HepG2 (cell line): ENCODE data around the gene TANC1. TPM values are rescaled to one million over a fixed set of nuclear protein-coding genes. Genes with fewer than 3 reads are reported as not detected.

Source experiments
- ATAC-seq: fragments of 200-7000 bp; cut with Tn5 transposase; 3 replicates; pipeline ENCODE4 v1.9.1; 2020; ENCODE audit warnings: mild to moderate bottlenecking, moderate library complexity
- BruUV-seq: library from RNA; stranded (reverse); fragments of 400-500 nt; replicated peaks from 2 replicates; lab custom pipeline; 2021; lab: Mats Ljungman, UMichigan
- CTCF ChIA-PET: fragments of 300-600 bp; formaldehyde crosslinking; extraction: SDS; loops from one replicate; lab custom pipeline; 2021; ENCODE audit warnings: low total read pairs, inconsistent platforms, low intra/inter-chr PET ratio; lab: Yijun Ruan, JAX
- POLR2A ChIA-PET: fragments of 350-600 bp; sonication (Branson Sonifier 250); formaldehyde crosslinking; loops from one replicate; lab custom pipeline; 2020; ENCODE audit warnings: antibody characterized with exemption, inconsistent platforms; lab: Yijun Ruan, JAX
- DNase-seq: peaks from one replicate; pipeline ENCODE4 v3.0.0-alpha.2; 2015; ENCODE audit warnings: low spot score
- FAIRE-seq: peaks from 3 replicates; lab custom pipeline; 2011; peaks lifted over from hg19 to GRCh38; lab: Jason Lieb, UNC
- H2AFZ ChIP-seq: one replicate; pipeline ENCODE4 v1.6.1; 2011; ENCODE audit warnings: low read length, inconsistent platforms
- H3K27ac ChIP-seq: fragments of 300-600 bp; 3 replicates; pipeline ENCODE4 v1.8.0; 2011; ENCODE audit warnings: mixed run types, mild to moderate bottlenecking, mixed read lengths, low read length, inconsistent platforms; ENCODE audit not compliant: insufficient read depth; ENCODE audit errors: extremely low read length
- H3K27me3 ChIP-seq, 2 experiments: fragments of 200-600 bp in 1 of 2; 2 replicates in 1 of 2; 3 replicates in 1 of 2; pipeline versions ENCODE4 v1.6.0 to v1.8.0; 2011; ENCODE audit warnings: low read length in 2 of 2, mild to moderate bottlenecking in 2 of 2, moderate library complexity in 2 of 2, inconsistent platforms in 1 of 2; ENCODE audit not compliant: insufficient read depth in 2 of 2, control insufficient read depth in 1 of 2
- H3K36me3 ChIP-seq, 2 experiments: fragments of 200-600 bp in 1 of 2; replicated peaks in 1 of 2; 2 replicates in 1 of 2; 3 replicates in 1 of 2; pipeline versions ENCODE4 v1.5.1 to v1.8.0; 2011; ENCODE audit warnings: low read length in 2 of 2, inconsistent platforms in 1 of 2; ENCODE audit not compliant: insufficient read depth in 2 of 2, control insufficient read depth in 1 of 2
- H3K4me1 ChIP-seq: 2 replicates; pipeline ENCODE4 v1.5.1; 2012; ENCODE audit warnings: low read length, inconsistent platforms; ENCODE audit not compliant: insufficient read depth
- H3K4me2 ChIP-seq: 2 replicates; pipeline ENCODE4 v1.6.0; 2011; ENCODE audit warnings: low read depth, low read length, inconsistent platforms
- H3K4me3 ChIP-seq, 3 experiments: fragments of 200-600 bp in 1 of 3; sonication (generic), shearing (Covaris generic) in 1 of 3; replicated peaks in 1 of 3; 2 replicates each; pipeline ENCODE4 v1.5.1; 2011 to 2016; ENCODE audit warnings: low read length in 3 of 3, inconsistent platforms in 2 of 3, low read depth in 2 of 3, mild to moderate bottlenecking in 2 of 3, control low read depth in 1 of 3, mixed read lengths in 1 of 3; ENCODE audit not compliant: insufficient read depth in 1 of 3
- H3K79me2 ChIP-seq: one replicate; pipeline ENCODE4 v1.6.1; 2011; ENCODE audit warnings: low read length, inconsistent platforms; ENCODE audit not compliant: insufficient read depth
- H3K9ac ChIP-seq: 2 replicates; pipeline ENCODE4 v1.6.0; 2011; ENCODE audit warnings: mild to moderate bottlenecking, low read depth, low read length, inconsistent platforms; ENCODE audit not compliant: insufficient read depth
- H3K9me3 ChIP-seq: 2 replicates; pipeline ENCODE4 v1.5.1; 2012; ENCODE audit warnings: mild to moderate bottlenecking, low read length
- H4K20me1 ChIP-seq: 2 replicates; pipeline ENCODE4 v1.6.0; 2011; ENCODE audit warnings: inconsistent platforms, mild to moderate bottlenecking, low read length, moderate library complexity; ENCODE audit not compliant: insufficient read depth
- AGO2 ChIP-seq: fragments of 200-400 bp; formaldehyde crosslinking; optimal IDR thresholded peaks from 2 replicates; pipeline ENCODE3; 2017; ENCODE audit warnings: mild to moderate bottlenecking, low read depth, low read length, moderate library complexity
- ATF7 ChIP-seq, 2 experiments: fragments of 450-650 bp in 1 of 2; sonication (generic) in 1 of 2; formaldehyde crosslinking in 1 of 2; IDR thresholded peaks; 2 replicates each; pipeline versions ENCODE4 v1.4.0 to v1.6.1; 2016 to 2020; ENCODE audit warnings: antibody characterized with exemption in 1 of 2, mild to moderate bottlenecking in 1 of 2, missing genetic modification reagents in 1 of 2
- HHEX ChIP-seq: IDR thresholded peaks from 2 replicates; pipeline ENCODE4 v1.6.1; 2016; ENCODE audit warnings: control low read depth
- KDM5B ChIP-seq: sonication (generic); formaldehyde crosslinking; IDR thresholded peaks from 2 replicates; pipeline ENCODE4 v1.4.0; 2020; ENCODE audit warnings: missing genetic modification reagents, mild to moderate bottlenecking, borderline replicate concordance
- NR2C2 ChIP-seq: sonication (generic); formaldehyde crosslinking; IDR thresholded peaks from 2 replicates; pipeline ENCODE4 v1.4.0; 2020; ENCODE audit warnings: missing genetic modification reagents, mild to moderate bottlenecking, moderate library complexity, borderline replicate concordance
- SATB2 ChIP-seq: sonication (generic); formaldehyde crosslinking; IDR thresholded peaks from 2 replicates; pipeline ENCODE4 v1.5.0; 2020; ENCODE audit warnings: missing genetic modification reagents
- SIX4 ChIP-seq: sonication (generic); formaldehyde crosslinking; IDR thresholded peaks from 2 replicates; pipeline ENCODE4 v1.4.0; 2020; ENCODE audit warnings: missing genetic modification reagents
- SRSF1 ChIP-seq: fragments of 200-400 bp; formaldehyde crosslinking; optimal IDR thresholded peaks from 2 replicates; pipeline ENCODE3; 2017; ENCODE audit warnings: mild to moderate bottlenecking, low read depth, low read length, moderate library complexity
- SRSF9 ChIP-seq: fragments of 200-400 bp; formaldehyde crosslinking; IDR thresholded peaks from 2 replicates; pipeline ENCODE4 v1.6.1; 2018; ENCODE audit warnings: borderline replicate concordance, mild to moderate bottlenecking, low read depth, low read length; ENCODE audit not compliant: insufficient read depth, poor library complexity, severe bottlenecking
- TAF1 ChIP-seq: sonication (generic); formaldehyde crosslinking; IDR thresholded peaks from 2 replicates; pipeline ENCODE4 v1.4.0; 2020; ENCODE audit warnings: missing genetic modification reagents
- ZNF225 ChIP-seq: sonication (generic); formaldehyde crosslinking; IDR thresholded peaks from 2 replicates; pipeline ENCODE4 v1.4.0; 2020; ENCODE audit warnings: mild to moderate bottlenecking, missing genetic modification reagents
- ZNF430 ChIP-seq: sonication (generic); formaldehyde crosslinking; IDR thresholded peaks from 2 replicates; pipeline ENCODE4 v1.9.0; 2021; ENCODE audit warnings: mild to moderate bottlenecking, missing genetic modification reagents
- ZNF7 ChIP-seq: IDR thresholded peaks from 2 replicates; pipeline ENCODE4 v1.6.1; 2016; ENCODE audit warnings: missing biosample characterization, missing genetic modification reagents
- WGBS: methylation state at CpG from one replicate; pipeline ENCODE4 v1.1.6; 2017; ENCODE audit warnings: low lambda C conversion rate; 5-methylcytosine and 5-hydroxymethylcytosine counted together
- in situ Hi-C: cut with HindIII; loops from 2 replicates; pipeline ENCODE4 v1.10.0; 2017; ENCODE audit warnings: low pct_unique_long_range_greater_than_20kb; ENCODE audit not compliant: extremely low pct_ligation_motif_present
- intact Hi-C: fragments of 100-400 bp; cut with micrococcal nuclease; formaldehyde crosslinking; loops from one replicate; pipeline ENCODE4 v1.10.0; 2022; ENCODE audit not compliant: unreplicated experiment
- polyA plus RNA-seq, 8 experiments: library from polyadenylated mRNA; depleted of rRNA in 3 of 8; stranded (reverse) in 7 of 8; unstranded in 1 of 8; fragments of >200 nt; fragmentation: Illumina TruSeq in 4 of 8; extraction: Trizol in 4 of 8; gene quantifications; 2 replicates each; pipeline versions ENCODE4 v1.2.1 to v1.2.3, GENCODE V29; 2011 to 2016; ENCODE audit warnings: low read depth in 4 of 8, missing spikeins in 1 of 8, mixed read lengths in 1 of 8; ENCODE audit not compliant: insufficient read depth in 1 of 8
- total RNA-seq, 5 experiments: library from RNA; depleted of rRNA; stranded (reverse); fragments of >200 nt; fragmentation: Illumina TruSeq; extraction: Trizol; gene quantifications; 2 replicates each; pipeline ENCODE4 v1.2.3, GENCODE V29; 2016; ENCODE audit warnings: low read depth in 1 of 5

TANC1 gene
- total and polyA plus RNA-seq, 2 of the 13 experiments (the other 11 are each of a cell fraction or from before 2014, with no cell fraction given): 2.3 to 5.6 TPM

GRCh38 chr2:158960193-158960592, 8.2 kb upstream of the TANC1 start (continued):
- TF ChIP-seq SRSF9: no peak
- TF ChIP-seq NR2C2 (CRISPR knock-in tag): no peak
- no peak for TF ChIP-seq SIX4 (CRISPR knock-in tag)
- TF ChIP-seq SRSF1: no peak
- no peak for TF ChIP-seq SATB2 (CRISPR knock-in tag)
- TF ChIP-seq ATF7 (IDR thresholded peaks at IDR 0.05): no peak
- TF ChIP-seq ATF7 (CRISPR knock-in tag; IDR thresholded peaks at IDR 0.05): no peak

- Histone ChIP-seq H2AFZ (no peak overlapping the region), H4K20me1 (no peaks in the 10 kb centered on the region), H3K27me3 (peaks cover 0 to 12% of the 10 kb centered on the region in 2 experiments; a peak in 4 of 5 replicates), H3K4me2 (no peak overlapping the region), H3K9ac (no peak overlapping the region), H3K27ac (no peak overlapping the region), H3K4me3 (no peak overlapping the region), H3K36me3 (no peaks in the 10 kb centered on the region), H3K4me1 (no peaks in the 10 kb centered on the region), H3K79me2 (no peaks in the 10 kb centered on the region), H3K9me3 (no peaks in the 10 kb centered on the region)
- no TSS peak for BruUV-seq
- ChIA-PET POLR2A (no interaction called here), CTCF (no interaction called here)
- DNase-seq: no peak
- intact Hi-C loops (no loop called here), in situ Hi-C loops (no loop called here)
- no peak for FAIRE-seq
- no peak for ATAC-seq
- TF ChIP-seq ZNF7 (CRISPR knock-in tag) (no peak), KDM5B (CRISPR knock-in tag) (no peak), ZNF225 (CRISPR knock-in tag) (no peak), HHEX (CRISPR knock-in tag) (no peak), AGO2 (no peak), TAF1 (CRISPR knock-in tag) (no peak), ZNF430 (CRISPR knock-in tag) (no peak)
- 100% methylated on average over 1 of the region's 1 CpG for WGBS
Observed at GRCh38 chr2:158962074-158962473, 6.4 kb upstream of the TANC1 start.
